Measurements from ENCODE around the gene COX6A1.

Gene COX6A1

GRCh38 chr12:120457133-120457532 lies 19.2 kb downstream of the COX6A1 start:
- H3K4me3 ChIP-seq (ENCODE audit: insufficient read depth, low read length, poor library complexity, severe bottlenecking) = no peak overlapping the region
- no peaks in the 10 kb centered on the region for H3K27me3 ChIP-seq (ENCODE audit: low read length)
- no peak overlapping the region for H3K4me2 ChIP-seq (ENCODE audit: low read depth, low read length, poor library complexity, severe bottlenecking)
- H3K79me2 ChIP-seq (ENCODE audit: insufficient read depth, low read length) = peaks cover 6% of the 10 kb centered on the region; the same call in 1 of the 2 replicates
- no peak overlapping the region for H3K9ac ChIP-seq (ENCODE audit: low read length)
- no peaks in the 10 kb centered on the region; the same call in 1 of the 2 replicates for H4K20me1 ChIP-seq (ENCODE audit: low read depth, low read length)
- no peak overlapping the region for H2AFZ ChIP-seq (ENCODE audit: low read depth, low read length, severe bottlenecking)
- H3K9me3 ChIP-seq (ENCODE audit: insufficient read depth, low read length) = no peaks in the 10 kb centered on the region
- no peaks in the 10 kb centered on the region for H3K9me2 ChIP-seq (replicated peaks; ENCODE audit: insufficient read depth, low read length)
- H3K36me3 ChIP-seq (ENCODE audit: low read length) = peaks cover 15% of the 10 kb centered on the region; the same call in 1 of the 2 replicates
- no peak overlapping the region for H3K27ac ChIP-seq (ENCODE audit: low read depth, low read length)
- peak; percentile 28 for TF ChIP-seq CTCF (IDR thresholded peaks at IDR 0.05; ENCODE audit: insufficient read depth, low read length, poor library complexity, severe bottlenecking)
- no peak for TF ChIP-seq EZH2phosphoT487 (conservative IDR thresholded peaks at IDR 0.05; ENCODE audit: low read length)
- peaks cover 35% of the 10 kb centered on the region for H3F3A ChIP-seq (ENCODE audit: insufficient read depth)

- Histone ChIP-seq H3K9me2 (replicated peaks; ENCODE audit: insufficient read depth, low read length) (no peaks in the 10 kb centered on the region), H3K27ac (ENCODE audit: low read depth, low read length) (no peak overlapping the region), H3K36me3 (ENCODE audit: low read length) (peaks cover 38% of the 10 kb centered on the region), H3K79me2 (ENCODE audit: insufficient read depth, low read length) (peaks cover 18% of the 10 kb centered on the region), H3K9me3 (ENCODE audit: insufficient read depth, low read length) (no peaks in the 10 kb centered on the region), H3K9ac (ENCODE audit: low read length) (no peak overlapping the region), H3K4me2 (ENCODE audit: low read depth, low read length, poor library complexity, severe bottlenecking) (no peak overlapping the region), H4K20me1 (ENCODE audit: low read depth, low read length) (peaks cover 9% of the 10 kb centered on the region), H3K27me3 (ENCODE audit: low read length) (no peaks in the 10 kb centered on the region), H3F3A (ENCODE audit: insufficient read depth) (peaks cover 25% of the 10 kb centered on the region; the same call in 1 of the 2 replicates), H3K4me3 (ENCODE audit: insufficient read depth, low read length, poor library complexity, severe bottlenecking) (no peak overlapping the region), H2AFZ (ENCODE audit: low read depth, low read length, severe bottlenecking) (no peak overlapping the region)
- TF ChIP-seq CTCF (IDR thresholded peaks at IDR 0.05; ENCODE audit: insufficient read depth, low read length, poor library complexity, severe bottlenecking) (no peak), EZH2phosphoT487 (conservative IDR thresholded peaks at IDR 0.05; ENCODE audit: low read length) (no peak)
These were observed 22.2 kb downstream of the COX6A1 start for GRCh38 chr12:120460157-120460556.

- Histone ChIP-seq H3K4me3 (ENCODE audit: insufficient read depth, low read length, poor library complexity, severe bottlenecking) (no peak overlapping the region), H3K9ac (ENCODE audit: low read length) (no peak overlapping the region), H3K27me3 (ENCODE audit: low read length) (no peaks in the 10 kb centered on the region), H3K9me3 (ENCODE audit: insufficient read depth, low read length) (no peaks in the 10 kb centered on the region), H3K4me2 (ENCODE audit: low read depth, low read length, poor library complexity, severe bottlenecking) (no peak overlapping the region), H3F3A (ENCODE audit: insufficient read depth) (peaks cover 22% of the 10 kb centered on the region; the same call in 1 of the 2 replicates), H3K36me3 (ENCODE audit: low read length) (peaks cover 45% of the 10 kb centered on the region), H3K79me2 (ENCODE audit: insufficient read depth, low read length) (peaks cover 33% of the 10 kb centered on the region), H3K27ac (ENCODE audit: low read depth, low read length) (no peak overlapping the region), H2AFZ (ENCODE audit: low read depth, low read length, severe bottlenecking) (no peak overlapping the region), H4K20me1 (ENCODE audit: low read depth, low read length) (peaks cover 24% of the 10 kb centered on the region), H3K9me2 (replicated peaks; ENCODE audit: insufficient read depth, low read length) (no peaks in the 10 kb centered on the region)
- TF ChIP-seq CTCF (IDR thresholded peaks at IDR 0.05; ENCODE audit: insufficient read depth, low read length, poor library complexity, severe bottlenecking) (no peak), EZH2phosphoT487 (conservative IDR thresholded peaks at IDR 0.05; ENCODE audit: low read length) (no peak)
These were observed 24.3 kb downstream of the COX6A1 start for GRCh38 chr12:120462099-120462640.

Measured in SU-DHL-6 (cell line).